Fibroblast of pulmonary artery (primary cell): ENCODE measurements around the gene LCE5A.
A peak's percentile ranks its signal among the peaks of the same experiment; 100 is the strongest.
"Not testable (repeated sequence)": the region's sequence is repeated elsewhere in the genome, so short reads cannot be mapped to it uniquely, and the experiment has no call there.

Experiments
- DNase-seq: peaks from one replicate; pipeline ENCODE4 v3.0.0-alpha.2; 2010; ENCODE audit warnings: low read depth
- H3K4me3 ChIP-seq: replicated peaks from 2 replicates; pipeline ENCODE4 v1.5.1; 2011; ENCODE audit warnings: low read depth, mild to moderate bottlenecking, control low read depth, low read length, moderate library complexity
- TF ChIP-seq, protein P1 (sequence below): IDR thresholded peaks from 2 replicates; pipeline ENCODE4 v1.5.1; 2011; ENCODE audit warnings: mild to moderate bottlenecking, control low read depth, low read length, inconsistent platforms; ENCODE audit errors: missing control alignments

LCE5A gene

GRCh38 chr1:152481869-152482664 lies 28.5 kb upstream of the LCE5A start:
- no peak for DNase-seq

GRCh38 chr1:152486400-152487006 lies 24.1 kb upstream of the LCE5A start:
- TF ChIP-seq, protein P1, sequence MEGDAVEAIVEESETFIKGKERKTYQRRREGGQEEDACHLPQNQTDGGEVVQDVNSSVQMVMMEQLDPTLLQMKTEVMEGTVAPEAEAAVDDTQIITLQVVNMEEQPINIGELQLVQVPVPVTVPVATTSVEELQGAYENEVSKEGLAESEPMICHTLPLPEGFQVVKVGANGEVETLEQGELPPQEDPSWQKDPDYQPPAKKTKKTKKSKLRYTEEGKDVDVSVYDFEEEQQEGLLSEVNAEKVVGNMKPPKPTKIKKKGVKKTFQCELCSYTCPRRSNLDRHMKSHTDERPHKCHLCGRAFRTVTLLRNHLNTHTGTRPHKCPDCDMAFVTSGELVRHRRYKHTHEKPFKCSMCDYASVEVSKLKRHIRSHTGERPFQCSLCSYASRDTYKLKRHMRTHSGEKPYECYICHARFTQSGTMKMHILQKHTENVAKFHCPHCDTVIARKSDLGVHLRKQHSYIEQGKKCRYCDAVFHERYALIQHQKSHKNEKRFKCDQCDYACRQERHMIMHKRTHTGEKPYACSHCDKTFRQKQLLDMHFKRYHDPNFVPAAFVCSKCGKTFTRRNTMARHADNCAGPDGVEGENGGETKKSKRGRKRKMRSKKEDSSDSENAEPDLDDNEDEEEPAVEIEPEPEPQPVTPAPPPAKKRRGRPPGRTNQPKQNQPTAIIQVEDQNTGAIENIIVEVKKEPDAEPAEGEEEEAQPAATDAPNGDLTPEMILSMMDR: peak; percentile 37
- no peak overlapping the region for H3K4me3 ChIP-seq
- no peak for DNase-seq

More at GRCh38 chr1:152481869-152482664, 28.5 kb upstream of the LCE5A start:
- no peak overlapping the region for H3K4me3 ChIP-seq
- TF ChIP-seq, protein P1: no peak

DNA sequence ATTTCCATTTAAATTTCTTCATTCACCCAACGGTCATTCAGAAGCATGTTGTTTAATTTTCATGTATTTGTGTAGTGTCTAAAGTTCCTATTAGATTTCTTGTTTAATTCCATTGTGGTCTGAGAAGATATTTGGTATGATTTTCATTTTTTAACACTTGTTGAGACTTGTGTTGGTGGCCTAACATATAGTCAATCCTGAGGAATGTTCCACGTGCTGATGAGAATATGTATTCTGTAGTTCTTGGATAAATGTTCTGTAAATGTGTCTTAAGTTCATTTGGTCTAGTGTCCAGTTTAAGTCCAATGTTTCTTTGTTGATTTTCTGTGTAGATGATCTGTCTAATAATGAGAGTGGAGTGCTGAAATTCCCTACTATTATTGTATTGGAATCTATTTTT lies 22.7 kb upstream of the LCE5A start:
- DNase-seq: no peak
- H3K4me3 ChIP-seq: no peak overlapping the region
- TF ChIP-seq, protein P1: no peak

DNA sequence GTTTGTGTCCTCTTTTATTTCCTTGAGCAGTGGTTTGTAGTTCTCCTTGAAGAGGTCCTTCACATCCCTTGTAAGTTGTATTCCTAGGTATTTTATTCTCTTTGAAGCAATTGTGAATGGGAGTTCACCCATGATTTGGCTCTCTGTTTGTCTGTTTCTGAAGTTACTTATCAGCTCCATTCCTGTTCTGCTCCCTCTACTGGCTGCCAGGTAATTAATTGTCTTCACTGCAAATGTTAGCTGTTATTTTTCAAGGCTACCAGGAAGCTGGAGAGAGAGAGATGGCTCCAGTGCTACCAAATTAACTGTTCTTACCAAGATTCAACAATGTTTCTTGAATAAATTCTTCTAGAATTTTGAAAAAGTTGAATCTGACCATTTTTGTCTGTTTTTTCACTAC lies 19.1 kb upstream of the LCE5A start:
- peak; percentile 2 for DNase-seq
- H3K4me3 ChIP-seq: not testable (repeated sequence)

DNA sequence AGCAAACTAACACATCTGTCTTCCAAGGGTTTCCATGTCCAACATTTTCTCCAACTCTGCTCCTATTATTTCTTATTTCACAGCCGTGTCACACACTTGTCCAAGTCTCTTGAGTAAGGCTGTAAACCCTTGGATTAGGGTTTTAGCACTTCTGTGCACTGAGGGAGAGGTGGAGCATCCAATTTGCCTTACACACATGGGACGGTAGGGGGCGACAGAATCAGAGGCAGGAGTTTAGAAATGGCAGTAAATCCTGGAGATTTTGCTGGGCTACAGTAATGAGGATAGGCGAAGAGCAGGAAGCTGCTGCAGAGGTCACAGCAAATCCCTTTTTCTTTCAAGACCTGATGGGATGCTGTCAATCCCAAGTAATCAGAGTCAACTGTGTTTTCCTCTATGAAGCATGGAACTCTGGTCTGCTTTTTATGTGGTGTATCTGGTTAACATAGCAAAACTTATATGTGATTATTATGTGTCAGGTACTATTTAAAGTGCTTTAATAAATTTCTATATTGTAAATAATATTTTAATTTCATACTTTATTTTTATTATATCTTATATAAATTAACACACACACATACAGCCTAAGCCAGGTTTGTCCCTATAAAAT lies 15.4 kb upstream of the LCE5A start:
- TF ChIP-seq, protein P1: peak; percentile 70
- DNase-seq: peak; percentile 22
- H3K4me3 ChIP-seq: no peak overlapping the region

- TF ChIP-seq, protein P1: peak; percentile 32
- peak; percentile 3 for DNase-seq
- H3K4me3 ChIP-seq: no peak overlapping the region
Measured at GRCh38 chr1:152497273-152497672, 13.3 kb upstream of the LCE5A start.

DNA sequence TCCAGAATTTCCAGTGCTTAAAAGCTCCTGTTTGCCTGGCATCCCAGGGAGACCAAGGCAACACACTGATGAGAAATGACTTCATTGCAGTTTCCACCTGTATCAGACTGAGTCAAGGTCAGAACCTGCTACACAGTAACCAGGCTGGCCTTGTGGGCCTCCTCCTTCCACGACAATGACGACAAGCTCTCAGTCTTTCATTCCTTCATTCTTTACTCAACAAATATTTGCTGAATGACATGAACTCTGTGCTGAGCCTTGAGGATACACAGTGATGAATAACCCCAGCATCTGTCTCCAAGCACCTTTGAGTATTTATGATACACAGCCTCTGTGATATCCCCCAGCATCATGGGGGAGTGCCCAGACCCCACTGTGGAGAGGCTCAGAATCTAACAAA lies 8.9 kb upstream of the LCE5A start:
- no peak overlapping the region for H3K4me3 ChIP-seq
- TF ChIP-seq, protein P1: no peak
- no peak for DNase-seq
